HCT116 (cell line): ENCODE data around the gene E2F6. TPM values are rescaled to one million over a fixed set of nuclear protein-coding genes. Genes with fewer than 3 reads are reported as not detected.
A peak's percentile ranks its signal among the peaks of the same experiment; 100 is the strongest.

Source experiments
- ATAC-seq: fragments of 200-7000 bp; cut with Tn5 transposase; 2 replicates; pipeline ENCODE4 v1.9.1; 2020; ENCODE audit warnings: mild to moderate bottlenecking, moderate library complexity
- BruUV-seq: library from RNA; stranded (reverse); fragments of 400-500 nt; replicated peaks from 2 replicates; lab custom pipeline; 2021; lab: Mats Ljungman, UMichigan
- CTCF ChIA-PET: fragments of 300-600 bp; sonication (Branson Sonifier 250); formaldehyde crosslinking; loops from one replicate; lab custom pipeline; 2021; ENCODE audit warnings: antibody characterized with exemption; lab: Charles Lee
- POLR2A ChIA-PET: fragments of 300-600, 350-600 bp; sonication (Branson Sonifier 250); formaldehyde crosslinking; loops from one replicate; lab custom pipeline; 2021; ENCODE audit warnings: antibody characterized with exemption; lab: Charles Lee
- RAD21 ChIA-PET, 2 experiments: fragments of 300-600 bp; sonication (Branson Sonifier 250); formaldehyde crosslinking; loops; one replicate each; lab custom pipeline; 2023; ENCODE audit warnings: low total read pairs in 2 of 2; ENCODE audit not compliant: uncharacterized antibody in 2 of 2, unreplicated experiment in 2 of 2, low non-redundant PET in 1 of 2; lab: Charles Lee
- DNase-seq: peaks from one replicate; pipeline ENCODE4 v3.0.0-alpha.2; 2010; ENCODE audit warnings: low read depth, low spot score
- H2AFZ ChIP-seq: fragments of 200-600 bp; shearing (Covaris generic), sonication (generic); 2 replicates; pipeline ENCODE4 v1.6.1; 2017; ENCODE audit warnings: low read depth, mixed run types, mixed read lengths, antibody characterized with exemption, low read length; ENCODE audit not compliant: poor library complexity, severe bottlenecking
- H3K27ac ChIP-seq: 2 replicates; pipeline ENCODE4 v1.5.1; 2012; ENCODE audit warnings: low read depth, low read length
- H3K27me3 ChIP-seq: fragments of 200-600 bp; sonication (generic); 2 replicates; pipeline ENCODE4 v1.6.1; 2016; ENCODE audit warnings: mixed run types, low read length, mixed read lengths; ENCODE audit not compliant: insufficient read depth
- H3K36me3 ChIP-seq, 2 experiments: fragments of 200-500 bp in 1 of 2; fragments of 200-600 bp in 1 of 2; sonication (Bioruptor generic) in 1 of 2; sonication (generic) in 1 of 2; 2 replicates each; pipeline versions ENCODE4 v1.5.1 to v1.6.1; 2014 to 2016; ENCODE audit warnings: low read length in 2 of 2, inconsistent platforms in 1 of 2, mixed read lengths in 1 of 2, mixed run types in 1 of 2; ENCODE audit not compliant: insufficient read depth in 2 of 2, control insufficient read depth in 1 of 2
- H3K4me1 ChIP-seq, 2 experiments: fragments of 200-600 bp in 1 of 2; sonication (generic) in 1 of 2; 2 replicates each; pipeline versions ENCODE4 v1.5.1 to v1.6.1; 2012 to 2017; ENCODE audit warnings: low read length in 2 of 2, inconsistent platforms in 1 of 2, mild to moderate bottlenecking in 1 of 2, mixed read lengths in 1 of 2, mixed run types in 1 of 2, moderate library complexity in 1 of 2; ENCODE audit not compliant: insufficient read depth in 2 of 2, control insufficient read depth in 1 of 2
- H3K4me2 ChIP-seq: fragments of 200-600 bp; sonication (generic); 2 replicates; pipeline ENCODE4 v1.6.1; 2017; ENCODE audit warnings: mixed run types, low read length, mixed read lengths
- H3K4me3 ChIP-seq, 2 experiments: fragments of 200-600 bp in 1 of 2; sonication (generic) in 1 of 2; replicated peaks in 1 of 2; 2 replicates each; pipeline ENCODE4 v1.5.1; 2011 to 2016; ENCODE audit warnings: low read length in 2 of 2, control low read depth in 1 of 2, low read depth in 1 of 2, mild to moderate bottlenecking in 1 of 2, mixed read lengths in 1 of 2, mixed run types in 1 of 2
- H3K79me2 ChIP-seq: fragments of 200-600 bp; sonication (generic); 2 replicates; pipeline ENCODE4 v1.6.1; 2017; ENCODE audit warnings: mild to moderate bottlenecking, mixed run types, low read length, moderate library complexity, mixed read lengths; ENCODE audit not compliant: insufficient read depth
- H3K9ac ChIP-seq: fragments of 200-600 bp; sonication (generic); 2 replicates; pipeline ENCODE4 v1.6.1; 2016; ENCODE audit warnings: low read length, mixed read lengths
- H3K9me2 ChIP-seq: fragments of 200-600 bp; sonication (generic), shearing (Covaris generic); 2 replicates; pipeline ENCODE4 v1.6.1; 2017; ENCODE audit warnings: mixed run types, mild to moderate bottlenecking, moderate library complexity; ENCODE audit not compliant: insufficient read depth
- H3K9me3 ChIP-seq, 2 experiments: fragments of 200-500 bp in 1 of 2; fragments of 200-600 bp in 1 of 2; sonication (Bioruptor generic) in 1 of 2; sonication (generic) in 1 of 2; 2 replicates each; pipeline ENCODE4 v1.6.1; 2014 to 2017; ENCODE audit warnings: low read length in 2 of 2, mixed read lengths in 2 of 2, inconsistent platforms in 1 of 2, low read depth in 1 of 2, mild to moderate bottlenecking in 1 of 2, mixed run types in 1 of 2, moderate library complexity in 1 of 2; ENCODE audit not compliant: control insufficient read depth in 1 of 2, insufficient read depth in 1 of 2
- H4K20me1 ChIP-seq: fragments of 200-600 bp; sonication (generic), shearing (Covaris generic); 2 replicates; pipeline ENCODE4 v1.6.1; 2017; ENCODE audit warnings: mixed run types, mild to moderate bottlenecking, moderate library complexity; ENCODE audit not compliant: insufficient read depth
- ATF3 ChIP-seq: IDR thresholded peaks from 2 replicates; pipeline ENCODE4 v1.6.1; 2012
- CBX3 ChIP-seq: IDR thresholded peaks from 2 replicates; pipeline ENCODE4 v1.6.1; 2012; ENCODE audit warnings: low read depth
- CTCF ChIP-seq, 3 experiments: fragments of 200-600 bp in 1 of 3; sonication (generic) in 1 of 3; IDR thresholded peaks in 2 of 3; conservative IDR thresholded peaks in 1 of 3; 2 replicates each; pipeline ENCODE4 v1.5.1; 2012 to 2017; ENCODE audit warnings: low read depth in 2 of 3, low read length in 2 of 3, antibody characterized with exemption in 1 of 3, borderline replicate concordance in 1 of 3, control low read depth in 1 of 3, mild to moderate bottlenecking in 1 of 3, mixed read lengths in 1 of 3, mixed run types in 1 of 3, moderate library complexity in 1 of 3; ENCODE audit not compliant: insufficient read depth in 1 of 3
- EZH2 ChIP-seq: fragments of 200-600 bp; sonication (generic); IDR thresholded peaks from 2 replicates; pipeline ENCODE4 v1.6.1; 2017; ENCODE audit warnings: antibody characterized with exemption, mixed run types
- EZH2phosphoT487 ChIP-seq: fragments of 200-600 bp; IDR thresholded peaks from 2 replicates; pipeline ENCODE4 v1.6.1; 2018; ENCODE audit warnings: antibody characterized with exemption, borderline replicate concordance
- JUND ChIP-seq: IDR thresholded peaks from 2 replicates; pipeline ENCODE4 v1.6.1; 2012
- MAX ChIP-seq: IDR thresholded peaks from 2 replicates; pipeline ENCODE4 v1.6.1; 2012
- POLR2A ChIP-seq: IDR thresholded peaks from 2 replicates; pipeline ENCODE4 v1.7.0; 2011; ENCODE audit warnings: borderline replicate concordance; ENCODE audit not compliant: insufficient read depth, insufficient read length; ENCODE audit errors: extremely low read depth
- RAD21 ChIP-seq: IDR thresholded peaks from 2 replicates; pipeline ENCODE4 v1.6.1; 2012; ENCODE audit warnings: low read depth, mild to moderate bottlenecking
- SIN3A ChIP-seq: IDR thresholded peaks from 2 replicates; pipeline ENCODE4 v1.6.1; 2012; ENCODE audit warnings: low read depth
- SP1 ChIP-seq: IDR thresholded peaks from 2 replicates; pipeline ENCODE4 v1.6.1; 2012; ENCODE audit warnings: low read depth
- SRF ChIP-seq: IDR thresholded peaks from 2 replicates; pipeline ENCODE4 v1.6.1; 2012; ENCODE audit warnings: low read depth
- YY1 ChIP-seq: IDR thresholded peaks from 2 replicates; pipeline ENCODE4 v1.6.1; 2011; ENCODE audit warnings: low read length, low read depth, moderate library complexity, mild to moderate bottlenecking; ENCODE audit not compliant: insufficient replicate concordance; ENCODE audit errors: extremely low read depth
- ZBTB33 ChIP-seq: IDR thresholded peaks from 2 replicates; pipeline ENCODE4 v1.6.1; 2011; ENCODE audit warnings: mild to moderate bottlenecking, low read length, moderate library complexity; ENCODE audit not compliant: insufficient replicate concordance; ENCODE audit errors: extremely low read depth
- ZNF274 ChIP-seq: fragments of 200-500 bp; sonication (Bioruptor generic); IDR thresholded peaks from 2 replicates; pipeline ENCODE4 v1.6.1; 2014; ENCODE audit warnings: mild to moderate bottlenecking, low read depth, low read length, inconsistent platforms
- intact Hi-C: fragments of 100-400 bp; cut with micrococcal nuclease; formaldehyde crosslinking; loops from 2 replicates; pipeline ENCODE4 v1.10.0; 2022
- total RNA-seq: library from RNA; stranded (reverse); gene quantifications from one replicate; pipeline ENCODE4 v1.2.1, GENCODE V29; 2021; ENCODE audit not compliant: unreplicated experiment

Gene E2F6
- total RNA-seq, 1 experiment from 2014 or later: 22.8 TPM

GRCh38 chr2:11478899-11479605 is 13.1 kb upstream of the E2F6 start (continued):
- no peak for TF ChIP-seq ATF3
- TF ChIP-seq POLR2A: no peak
- TF ChIP-seq JUND: no peak
- no peak for TF ChIP-seq SP1
- TF ChIP-seq, all 23 proteins: peak for 0

GRCh38 chr2:11477994-11478393 is 12.0 kb upstream of the E2F6 start:
- RAD21 ChIA-PET: interaction anchor here (0.9 to 1.0 kb wide), 3 partner anchors 104 to 107 kb away, joined by 7 to 13 read pairs (median 7); no protein-coding TSS in a partner anchor
- Histone ChIP-seq H4K20me1 (no peaks in the 10 kb centered on the region), H3K27me3 (no peaks in the 10 kb centered on the region), H3K79me2 (no peaks in the 10 kb centered on the region), H3K36me3 (no peaks in the 10 kb centered on the region), H3K4me3 (no peak overlapping the region), H3K27ac (no peak overlapping the region), H2AFZ (no peak overlapping the region), H3K4me1 (peaks cover 0 to 1% of the 10 kb centered on the region in 2 experiments; a peak in 1 of 4 replicates), H3K9me2 (no peaks in the 10 kb centered on the region), H3K9ac (no peak overlapping the region), H3K9me3 (no peaks in the 10 kb centered on the region), H3K4me2 (no peak overlapping the region)
- ATAC-seq (peak; percentile 70), DNase-seq (peak; percentile 76)
- POLR2A ChIA-PET: no interaction called here
- no TSS peak for BruUV-seq
- TF ChIP-seq ZNF274 (no peak), EZH2 (no peak), MAX (no peak), CTCF (IDR thresholded peaks at IDR 0.05 in 2 of 3, conservative IDR thresholded peaks at IDR 0.05 in 1 of 3; ENCODE audit: borderline replicate concordance in 1 of 3, insufficient read depth in 1 of 3, low read depth in 2 of 3, low read length in 2 of 3) (peak; percentile 74 to 96 (median 91)), SRF (no peak), SIN3A (no peak), YY1 (peak; percentile 54), RAD21 (peak; percentile 92), ZBTB33 (no peak), CBX3 (peak; percentile 16; the same call in 1 of the 2 replicates), EZH2phosphoT487 (no peak)
- CTCF ChIA-PET: interaction anchor here (0.6 to 8.6 kb wide), 11 partner anchors 8 to 345 kb away, joined by 3 to 159 read pairs (median 4); a partner anchor contains a TSS
- intact Hi-C loops: loop anchor here (1.0 to 5.0 kb wide), 3 partner anchors 106 to 299 kb away; no protein-coding TSS in a partner anchor
